Kidney (tissue), 14 donors: ENCODE data around the gene MEIS2. TPM values are rescaled to one million over a fixed set of nuclear protein-coding genes. Genes with fewer than 3 reads are reported as not detected.

Experiments used
- DNase-seq, 5 donors: peaks; one replicate each; pipeline ENCODE4 v3.0.0-alpha.2; 2013 to 2020
- FAIRE-seq: peaks from 2 replicates; lab custom pipeline; 2012; peaks lifted over from hg19 to GRCh38; lab: Jason Lieb, UNC
- H3K27ac ChIP-seq, 2 donors: one replicate each; pipeline ENCODE4 v1.7.0; 2013; ENCODE audit warnings: low read depth in 2 of 2, low read length in 2 of 2, inconsistent platforms in 1 of 2
- H3K27me3 ChIP-seq: one replicate; pipeline ENCODE4 v1.7.1; 2013; ENCODE audit warnings: low read length, inconsistent platforms; ENCODE audit not compliant: control insufficient read depth, insufficient read depth
- H3K36me3 ChIP-seq, 3 donors: one replicate each; pipeline versions ENCODE4 v1.7.0 to v1.7.1; 2013; ENCODE audit warnings: low read length in 3 of 3, control low read depth in 1 of 3, inconsistent platforms in 1 of 3; ENCODE audit not compliant: insufficient read depth in 3 of 3, control insufficient read depth in 2 of 3
- H3K4me1 ChIP-seq, 3 donors: one replicate each; pipeline versions ENCODE4 v1.7.0 to v1.7.1; 2013; ENCODE audit warnings: low read length in 3 of 3, inconsistent platforms in 1 of 3, low read depth in 1 of 3; ENCODE audit not compliant: control insufficient read depth in 2 of 3, insufficient read depth in 2 of 3
- H3K4me3 ChIP-seq, 3 donors: one replicate each; pipeline versions ENCODE4 v1.7.0 to v1.8.1; 2013; ENCODE audit warnings: low read length in 3 of 3, control low read depth in 1 of 3, inconsistent platforms in 1 of 3
- H3K9ac ChIP-seq, 3 donors: one replicate each; pipeline versions ENCODE4 v1.7.0 to v1.7.1; 2013; ENCODE audit warnings: low read length in 3 of 3, control low read depth in 1 of 3, inconsistent platforms in 1 of 3
- H3K9me3 ChIP-seq, 3 donors: one replicate each; pipeline versions ENCODE4 v1.7.0 to v1.7.1; 2013; ENCODE audit warnings: low read length in 3 of 3, control low read depth in 1 of 3, inconsistent platforms in 1 of 3; ENCODE audit not compliant: control insufficient read depth in 2 of 3, insufficient read depth in 1 of 3
- intact Hi-C: fragments of 100-400 bp; cut with DNase I; formaldehyde crosslinking; loops from one replicate; pipeline ENCODE4 v1.11.1; 2022
- polyA plus RNA-seq: library from polyadenylated mRNA; stranded (reverse); fragments of 350-450 nt; fragmentation: Illumina TruSeq; extraction: RNeasy Lipid Tissue Mini Kit (QIAGEN cat#74804); gene quantifications from one replicate; pipeline ENCODE4 v1.2.3, GENCODE V29; 2014; ENCODE audit warnings: low read depth, low replicate concordance; ENCODE audit not compliant: insufficient read depth
- total RNA-seq: library from RNA; stranded (reverse); fragmentation: NEBNext Ultra II Directional; extraction: Animal tissue kit (Norgen Biotek cat#: 25700); gene quantifications from one replicate; pipeline ENCODE4 v1.2.1, GENCODE V29; 2021
- TF ChIP-seq, protein P1 (sequence below): IDR thresholded peaks from 3 replicates; pipeline ENCODE4 v1.5.1; 2012; ENCODE audit warnings: mild to moderate bottlenecking, moderate library complexity, borderline replicate concordance; ENCODE audit not compliant: insufficient read depth; ENCODE audit errors: extremely low read depth
- donor health status: control.
- donor health status: control.
- donor health status: control.
- donor health status: control.
- donor health status: control.
- donor health status: DM: yes; HTN: yes; CAD: no.
- donor health status: Normal renal cell carcinoma (clear cell type).

MEIS2 gene
- total and polyA plus RNA-seq, 2 donors from 2014 or later = 14.7 to 50.9 TPM

DNA sequence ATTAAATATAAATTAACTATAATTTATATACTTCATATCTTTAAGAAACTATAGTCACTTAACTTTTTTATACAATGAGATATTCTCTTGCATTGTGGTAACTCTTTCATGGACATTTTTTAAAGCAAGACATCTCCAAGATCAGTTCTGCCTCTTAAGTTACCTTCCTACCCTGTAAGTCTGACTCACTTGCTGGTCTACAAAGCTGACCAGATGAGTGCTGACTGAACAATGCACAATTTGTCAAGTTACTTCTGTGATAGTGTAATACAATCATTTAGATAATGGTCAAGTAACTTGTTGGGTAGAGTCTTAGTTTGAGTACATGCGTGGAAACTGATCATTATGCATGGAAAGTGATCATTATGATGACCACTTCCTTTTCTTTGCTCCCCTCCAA lies 145.9 kb downstream of the MEIS2 start:
- Histone ChIP-seq H3K27ac (no peak overlapping the region), H3K9me3 (no peaks in the 10 kb centered on the region), H3K4me1 (no peaks in the 10 kb centered on the region), H3K36me3 (no peaks in the 10 kb centered on the region), H3K4me3 (no peak overlapping the region), H3K9ac (no peak overlapping the region), H3K27me3 (no peaks in the 10 kb centered on the region)
- intact Hi-C loops = no loop called here
- DNase-seq = no peak
- TF ChIP-seq, protein P1, sequence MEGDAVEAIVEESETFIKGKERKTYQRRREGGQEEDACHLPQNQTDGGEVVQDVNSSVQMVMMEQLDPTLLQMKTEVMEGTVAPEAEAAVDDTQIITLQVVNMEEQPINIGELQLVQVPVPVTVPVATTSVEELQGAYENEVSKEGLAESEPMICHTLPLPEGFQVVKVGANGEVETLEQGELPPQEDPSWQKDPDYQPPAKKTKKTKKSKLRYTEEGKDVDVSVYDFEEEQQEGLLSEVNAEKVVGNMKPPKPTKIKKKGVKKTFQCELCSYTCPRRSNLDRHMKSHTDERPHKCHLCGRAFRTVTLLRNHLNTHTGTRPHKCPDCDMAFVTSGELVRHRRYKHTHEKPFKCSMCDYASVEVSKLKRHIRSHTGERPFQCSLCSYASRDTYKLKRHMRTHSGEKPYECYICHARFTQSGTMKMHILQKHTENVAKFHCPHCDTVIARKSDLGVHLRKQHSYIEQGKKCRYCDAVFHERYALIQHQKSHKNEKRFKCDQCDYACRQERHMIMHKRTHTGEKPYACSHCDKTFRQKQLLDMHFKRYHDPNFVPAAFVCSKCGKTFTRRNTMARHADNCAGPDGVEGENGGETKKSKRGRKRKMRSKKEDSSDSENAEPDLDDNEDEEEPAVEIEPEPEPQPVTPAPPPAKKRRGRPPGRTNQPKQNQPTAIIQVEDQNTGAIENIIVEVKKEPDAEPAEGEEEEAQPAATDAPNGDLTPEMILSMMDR = no peak
- no peak for FAIRE-seq

DNA sequence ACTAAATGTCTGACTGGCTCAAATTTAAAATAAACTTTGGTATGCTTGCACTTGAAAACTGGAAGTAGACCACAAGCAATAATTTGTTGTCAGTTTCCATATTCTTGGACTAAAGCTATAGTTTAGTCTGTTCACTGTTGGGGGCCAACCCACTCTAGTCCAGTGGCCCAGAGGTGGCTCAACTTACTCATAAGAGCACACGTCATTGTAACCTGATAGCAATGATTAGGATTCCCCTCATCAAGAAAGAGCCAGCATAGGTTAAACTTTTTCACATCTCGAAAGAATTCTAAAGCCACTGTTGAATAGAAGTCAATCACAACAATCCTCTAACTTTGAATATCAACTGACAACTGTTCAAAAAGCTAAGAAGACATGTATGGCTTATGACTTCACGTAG lies 147.0 kb downstream of the MEIS2 start:
- H3K9ac ChIP-seq = no peak overlapping the region
- intact Hi-C loops = no loop called here
- FAIRE-seq (no peak), DNase-seq (no peak)
- H3K9me3 ChIP-seq = no peaks in the 10 kb centered on the region
- no peak overlapping the region for H3K27ac ChIP-seq
- no peak overlapping the region for H3K4me3 ChIP-seq
- TF ChIP-seq, protein P1 = no peak
- H3K27me3 ChIP-seq = no peaks in the 10 kb centered on the region
- H3K36me3 ChIP-seq = no peaks in the 10 kb centered on the region
- no peaks in the 10 kb centered on the region for H3K4me1 ChIP-seq

DNA sequence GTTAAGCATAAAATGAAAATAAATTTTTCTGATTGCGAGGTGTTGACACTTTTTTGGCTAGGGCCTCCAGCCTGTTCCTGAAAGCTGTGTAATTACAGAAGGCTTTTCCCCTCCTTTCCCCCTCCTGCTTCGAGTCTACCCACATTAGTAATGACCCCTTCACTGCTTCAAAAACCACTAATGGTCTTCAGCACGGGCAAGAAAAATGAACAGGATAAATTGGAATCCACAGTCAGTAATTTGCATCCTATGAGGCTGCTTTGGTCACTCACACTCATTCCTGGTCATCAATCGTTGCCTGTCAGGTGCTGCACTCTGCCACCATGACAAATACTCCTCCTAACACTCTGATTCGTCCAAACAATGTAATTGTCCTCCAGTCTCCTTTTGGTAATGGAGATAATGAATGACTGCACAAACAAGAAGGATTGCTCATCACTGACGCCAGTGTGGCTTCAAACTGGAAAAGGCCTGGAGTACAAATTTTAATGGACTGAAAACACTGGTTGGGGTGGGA lies 148.6 kb downstream of the MEIS2 start:
- Histone ChIP-seq H3K4me1 (no peaks in the 10 kb centered on the region), H3K27ac (no peak overlapping the region), H3K9ac (no peak overlapping the region), H3K36me3 (no peaks in the 10 kb centered on the region), H3K9me3 (no peaks in the 10 kb centered on the region), H3K27me3 (no peaks in the 10 kb centered on the region), H3K4me3 (no peak overlapping the region)
- intact Hi-C loops = no loop called here
- FAIRE-seq (no peak), DNase-seq (no peak)
- TF ChIP-seq, protein P1 = no peak

DNA sequence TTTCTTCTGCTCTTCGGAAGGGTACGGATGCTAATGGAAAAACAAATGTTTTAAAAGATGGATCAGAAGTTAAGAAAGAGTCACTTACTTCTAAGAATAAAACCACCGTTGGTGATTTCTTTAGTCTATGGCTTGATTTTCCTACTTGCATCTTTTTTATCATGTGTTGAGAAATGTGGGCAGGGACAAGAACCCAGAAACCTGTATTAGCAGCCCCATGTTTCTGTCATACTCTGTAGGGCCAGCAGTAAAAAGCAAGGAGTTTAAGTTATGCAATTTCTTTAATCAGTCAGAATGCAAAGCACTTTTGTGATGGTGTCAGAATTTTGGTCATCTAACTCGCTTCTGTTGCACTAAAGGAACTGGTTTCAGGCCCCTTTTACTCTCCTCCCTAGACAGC lies 150.0 kb downstream of the MEIS2 start:
- intact Hi-C loops = no loop called here
- no peaks in the 10 kb centered on the region for H3K27me3 ChIP-seq

More for the DNA sequence above, 150.0 kb downstream of the MEIS2 start:
- DNase-seq (no peak), FAIRE-seq (no peak)
- Histone ChIP-seq H3K4me3 (no peak overlapping the region), H3K9me3 (no peaks in the 10 kb centered on the region), H3K27ac (no peak overlapping the region), H3K9ac (no peak overlapping the region), H3K4me1 (no peaks in the 10 kb centered on the region), H3K36me3 (no peaks in the 10 kb centered on the region)
- TF ChIP-seq, protein P1 = no peak
